ENCODE data around the gene ARHGAP21.

Gene ARHGAP21

DNA sequence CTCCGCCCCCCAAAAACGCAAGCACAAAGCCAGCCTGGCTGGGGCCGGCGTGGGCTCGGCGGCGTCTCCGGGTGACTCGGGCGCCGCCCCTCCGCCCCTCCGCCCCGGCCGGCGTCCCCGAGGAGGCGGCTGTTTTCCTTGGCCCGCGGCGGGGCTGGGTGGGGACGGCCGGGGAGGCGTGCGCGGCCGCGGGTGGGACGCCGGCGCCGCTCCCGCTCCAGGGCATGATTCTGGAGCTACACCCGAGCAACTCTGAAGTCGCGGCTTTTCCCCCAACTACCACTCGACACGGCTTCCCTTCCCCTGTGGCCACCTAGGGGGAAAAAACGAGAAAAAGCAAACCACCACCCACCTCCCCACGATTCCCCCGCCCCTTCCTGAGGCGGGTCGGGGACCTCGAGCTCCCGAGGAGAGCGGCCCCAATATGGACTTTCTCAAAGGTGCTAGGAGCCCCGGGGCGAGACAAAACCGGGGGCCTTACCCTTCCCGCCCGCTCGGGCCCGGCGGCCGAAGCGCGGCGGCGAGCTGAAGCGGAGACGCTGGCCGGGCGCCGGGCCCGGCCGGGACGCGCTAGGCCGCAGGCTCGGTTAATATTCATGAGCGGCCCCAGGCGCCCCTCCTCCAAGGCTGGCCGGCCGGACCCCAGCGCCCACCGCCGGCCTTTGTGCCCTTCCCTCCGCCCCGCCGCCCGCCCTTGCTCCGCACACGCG, 856 bp downstream of the ARHGAP21 start:
- DNase-seq = peak; percentile 73

DNA sequence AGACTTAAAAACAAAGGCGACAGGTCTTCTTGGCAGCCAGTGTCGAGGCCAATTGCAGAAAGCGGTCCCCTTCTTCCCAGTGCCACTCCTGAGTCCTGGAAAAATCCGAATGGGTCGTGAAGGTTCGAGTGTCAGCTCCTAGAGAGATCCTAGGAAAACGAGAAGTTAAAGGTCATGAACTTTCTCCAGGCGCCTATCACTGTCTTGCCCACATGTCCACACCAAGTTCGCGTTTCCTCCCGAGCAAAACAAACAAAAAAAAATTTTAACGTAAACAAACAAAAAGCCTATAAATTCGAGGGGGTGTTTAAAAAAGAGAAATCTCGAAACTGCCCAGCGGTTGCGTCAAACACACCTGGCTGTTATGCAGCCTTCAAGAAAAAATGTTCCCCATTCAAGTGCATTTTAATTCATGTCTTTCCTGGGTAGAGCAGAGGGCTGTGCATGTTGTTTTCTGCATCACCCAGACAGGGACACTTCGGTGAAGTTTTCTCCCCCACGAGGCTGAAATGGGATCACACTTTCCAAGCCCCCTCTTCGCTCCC, 1.5 kb downstream of the ARHGAP21 start:
- no peak for DNase-seq

DNA sequence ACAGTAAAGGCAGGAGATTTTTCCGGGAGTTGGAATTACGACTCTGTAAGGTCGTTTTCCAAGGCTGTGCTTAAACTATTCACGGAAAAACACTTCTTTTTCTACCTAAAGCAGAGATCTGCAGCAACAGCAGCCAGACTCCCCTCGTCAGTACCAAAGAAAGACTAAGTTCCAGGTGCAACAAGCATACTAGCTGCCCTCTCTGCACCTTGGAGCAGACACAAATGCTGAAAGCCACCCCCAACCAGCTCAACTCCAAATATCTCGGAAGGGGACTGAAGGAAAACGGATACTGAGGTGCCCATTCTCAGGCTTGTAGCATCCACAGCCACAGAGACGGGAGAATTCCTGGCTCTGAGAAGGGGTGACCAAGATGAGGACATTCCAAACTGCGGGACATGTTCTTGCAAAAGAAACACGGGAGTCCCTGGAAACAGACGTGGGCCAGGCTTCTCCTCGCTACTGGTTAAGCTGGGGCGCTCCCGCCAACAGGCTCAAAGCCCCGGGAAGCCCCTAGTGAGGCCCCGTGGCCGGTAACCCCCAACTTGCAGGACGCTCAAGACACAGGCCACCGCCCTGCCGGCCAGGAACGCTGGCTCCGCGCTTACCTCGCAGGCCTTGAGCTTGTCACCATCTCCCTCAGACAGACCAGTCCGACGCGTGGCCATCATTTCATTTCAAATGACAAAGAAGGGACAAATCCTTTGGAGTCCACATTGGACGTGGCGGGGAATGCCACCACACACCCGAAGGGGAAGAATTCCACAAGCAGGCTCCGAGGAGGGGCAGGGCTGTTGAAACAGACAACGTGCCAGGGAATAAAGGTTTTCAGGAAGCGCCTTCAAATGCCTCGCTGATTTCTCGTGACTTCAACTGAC, 2.2 kb downstream of the ARHGAP21 start:
- DNase-seq = no peak

DNA sequence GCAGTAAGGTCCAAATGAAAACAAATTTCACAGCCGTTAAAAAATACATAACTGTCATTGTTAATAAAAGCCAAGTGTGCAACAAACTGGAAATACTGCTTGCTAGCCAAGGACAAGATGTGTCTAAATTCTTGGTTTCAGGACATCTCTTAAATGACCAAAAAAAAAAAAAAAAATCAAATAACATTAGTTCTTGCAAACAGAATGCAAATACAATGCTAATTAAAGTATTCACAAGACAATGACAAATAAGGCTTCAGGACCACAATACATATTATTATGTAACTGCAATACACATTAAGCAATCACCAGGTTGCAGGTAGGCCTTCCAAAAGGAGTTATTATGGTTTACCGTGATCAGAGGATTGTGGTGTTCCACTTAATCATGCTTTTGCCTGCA, 3.6 kb downstream of the ARHGAP21 start:
- DNase-seq = no peak

DNA sequence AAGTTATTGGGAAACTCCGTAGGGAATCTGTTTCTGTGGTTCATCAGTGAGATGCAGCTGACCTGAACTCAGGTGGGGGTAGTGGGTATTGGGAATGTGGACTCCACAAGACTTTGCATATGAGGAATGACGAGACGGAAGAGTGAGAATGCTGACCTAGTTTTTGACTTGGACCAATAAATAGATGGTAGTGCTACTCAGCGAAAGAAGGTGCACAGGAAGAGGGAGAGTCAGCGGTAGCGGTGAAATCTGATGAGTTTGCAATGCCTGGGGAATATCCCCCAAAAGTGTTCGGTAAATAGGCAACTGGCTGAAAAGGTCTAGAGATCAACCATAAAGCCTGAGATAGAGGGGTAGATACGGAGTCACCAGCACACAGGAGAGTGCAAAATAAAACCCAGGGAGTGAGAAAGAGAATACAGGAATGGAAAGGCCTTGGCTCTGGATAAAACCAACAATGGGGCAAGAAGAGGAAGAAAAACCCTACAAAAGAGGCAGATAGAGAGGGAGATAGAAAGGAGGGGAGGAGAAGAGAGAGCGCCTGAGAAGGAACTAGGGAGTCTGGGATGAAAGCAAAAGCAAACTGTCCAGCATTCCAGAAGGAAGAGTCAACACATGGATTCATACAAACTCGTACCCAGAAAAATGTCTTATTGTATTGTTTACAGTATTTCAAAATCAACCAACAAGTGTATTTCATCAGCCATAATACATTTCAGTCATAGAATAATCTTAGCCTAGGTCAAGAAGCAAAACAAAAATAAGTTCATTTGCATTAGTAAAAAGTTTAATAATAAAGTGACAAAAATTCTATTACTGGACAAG, 5.4 kb downstream of the ARHGAP21 start:
- DNase-seq = peak; percentile 87

DNA sequence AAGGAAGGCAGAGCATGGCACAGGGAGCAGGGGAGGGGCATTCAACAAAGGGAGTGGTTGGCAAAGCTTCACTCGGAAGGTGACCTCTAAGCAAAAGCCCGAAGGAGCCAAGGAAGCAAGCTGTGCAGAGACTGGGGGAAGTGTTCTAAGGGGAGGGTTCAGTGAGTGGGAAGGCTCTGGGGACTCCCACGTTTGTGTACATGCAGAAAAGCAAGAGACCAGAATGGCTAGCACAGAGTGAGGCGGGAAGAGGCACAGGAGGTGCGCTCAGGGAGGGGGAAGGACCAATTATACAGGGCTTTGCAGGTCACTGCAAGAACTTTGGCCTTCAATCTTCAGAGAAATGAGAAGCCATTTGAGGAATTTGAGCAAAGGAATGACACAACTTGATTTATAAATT, 7.4 kb downstream of the ARHGAP21 start:
- no peak for DNase-seq

DNA sequence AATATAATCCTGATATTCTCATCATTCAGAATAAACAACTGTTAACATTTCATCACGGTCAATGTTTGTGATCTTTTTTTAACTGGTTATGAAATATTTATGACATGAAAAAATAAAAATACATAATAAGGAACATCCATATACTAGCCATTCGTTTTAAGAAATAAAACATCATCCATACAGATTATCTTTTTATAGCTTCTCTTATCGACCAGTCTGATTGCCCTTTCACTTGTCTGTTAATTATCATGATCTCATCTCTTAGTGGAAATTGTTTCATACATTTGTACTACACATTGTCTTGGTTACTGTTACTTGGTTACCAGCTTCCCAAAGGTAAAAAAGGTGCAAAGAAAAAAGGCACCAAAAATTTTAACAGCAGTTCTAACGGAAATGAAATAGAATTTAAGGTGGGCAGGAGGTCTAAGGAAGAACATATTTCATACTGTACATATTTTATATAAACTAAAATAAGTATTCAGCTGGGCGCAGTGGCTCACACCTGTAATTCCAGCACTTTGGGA, 8.4 kb downstream of the ARHGAP21 start:
- DNase-seq = no peak

DNA sequence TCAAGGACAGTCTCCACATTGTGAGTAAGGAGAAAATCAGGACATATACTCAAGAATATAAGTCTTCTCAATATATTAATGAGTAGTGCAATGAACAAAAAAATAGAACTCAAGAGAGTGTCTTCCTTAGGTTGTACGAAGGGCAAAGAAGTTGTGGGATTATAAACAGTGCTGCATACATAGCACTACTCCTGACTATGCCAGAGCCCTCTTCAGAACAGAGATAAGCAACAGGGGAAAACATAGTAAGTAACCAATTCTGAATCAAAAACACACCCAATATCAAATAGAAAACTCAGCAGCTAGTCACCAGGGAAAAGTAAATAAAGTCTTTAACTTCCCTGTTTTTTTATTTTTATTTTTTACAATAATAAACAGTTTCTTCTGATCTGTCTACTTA, 10.6 kb downstream of the ARHGAP21 start:
- DNase-seq = no peak

DNA sequence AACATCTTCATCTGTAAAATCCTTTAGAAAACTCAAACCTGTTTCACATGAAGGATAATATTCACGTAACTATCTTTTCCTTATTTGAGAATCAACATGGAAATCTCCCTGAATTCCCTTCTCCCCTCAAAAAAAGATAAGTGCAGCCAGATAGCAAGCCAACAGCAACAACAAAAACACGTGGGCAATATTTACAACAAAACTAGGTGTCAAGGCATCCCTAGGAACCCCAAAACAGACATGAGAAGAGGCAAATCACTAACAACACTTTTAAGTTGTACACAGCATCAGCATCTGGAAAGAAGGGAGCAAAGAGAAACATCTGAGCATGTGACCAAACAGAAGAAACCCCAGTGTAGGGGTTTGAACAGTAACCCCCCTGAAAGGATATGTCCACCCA, 12.2 kb downstream of the ARHGAP21 start:
- DNase-seq = no peak

DNA sequence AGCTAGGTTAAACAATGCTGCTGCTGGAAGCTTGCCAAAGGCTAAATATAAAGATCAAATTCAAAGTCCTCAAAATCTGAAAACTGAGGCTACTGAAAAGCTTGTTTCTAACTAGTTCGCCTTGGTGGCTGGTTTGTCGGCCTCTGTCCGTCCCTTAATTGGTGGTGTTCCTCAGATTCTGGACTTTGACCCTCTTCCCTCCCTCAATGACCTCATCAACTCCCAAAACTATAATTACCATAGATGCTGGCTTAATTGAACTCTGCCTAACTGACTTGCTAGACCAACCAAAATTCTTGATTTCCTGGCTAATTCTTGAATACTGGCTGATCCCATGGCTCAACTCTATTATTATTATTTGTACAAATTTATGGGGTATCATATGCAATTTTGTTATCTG, 15.6 kb downstream of the ARHGAP21 start:
- DNase-seq = no peak

DNA sequence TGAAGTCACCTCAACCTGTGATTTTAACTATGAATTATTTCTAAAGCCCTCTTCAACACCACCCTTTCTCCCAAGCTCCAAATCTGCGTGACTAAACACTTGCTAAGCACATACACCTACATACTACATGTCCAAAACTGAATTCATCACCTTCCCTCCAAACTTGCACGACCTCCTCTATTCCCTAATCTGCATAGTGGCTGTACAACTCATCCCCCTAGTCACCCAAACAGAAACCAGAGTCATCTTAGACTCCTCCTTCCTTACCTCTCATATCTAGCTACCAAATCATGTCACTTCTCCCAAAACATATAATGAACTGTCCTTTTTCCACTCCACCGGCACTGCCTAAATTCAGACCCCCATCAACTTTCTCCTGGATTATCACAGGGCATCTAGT, 16.2 kb downstream of the ARHGAP21 start:
- no peak for DNase-seq

DNA sequence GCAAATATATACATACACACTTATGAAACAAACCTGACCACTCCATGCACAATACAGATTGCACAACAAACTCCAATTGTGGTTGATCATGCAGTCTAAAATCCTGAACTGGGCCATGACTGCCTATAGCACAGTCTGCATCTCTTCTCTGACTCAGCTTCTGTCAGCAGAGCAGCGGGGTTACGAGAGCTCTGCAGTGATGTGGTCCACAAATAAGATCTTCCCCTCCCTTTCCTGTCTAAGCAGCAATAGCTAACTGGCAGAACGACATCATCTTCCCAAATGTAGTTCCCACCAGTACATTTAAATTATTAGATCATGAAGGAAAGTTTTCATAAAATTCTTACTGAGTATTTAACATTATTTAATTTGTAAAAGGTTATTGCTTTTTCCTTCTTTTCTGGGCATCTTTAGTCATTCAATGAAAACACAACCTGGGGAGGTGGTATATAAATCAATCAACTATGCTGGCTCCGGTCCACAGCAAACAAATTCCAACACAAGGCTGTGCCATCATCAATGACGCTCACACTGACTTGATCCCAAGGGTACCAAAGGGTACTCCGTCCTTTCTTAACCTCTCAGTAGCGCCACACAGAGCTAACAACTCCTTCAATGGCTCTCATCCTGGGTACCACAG, 17.1 kb downstream of the ARHGAP21 start:
- DNase-seq = peak; percentile 92

DNA sequence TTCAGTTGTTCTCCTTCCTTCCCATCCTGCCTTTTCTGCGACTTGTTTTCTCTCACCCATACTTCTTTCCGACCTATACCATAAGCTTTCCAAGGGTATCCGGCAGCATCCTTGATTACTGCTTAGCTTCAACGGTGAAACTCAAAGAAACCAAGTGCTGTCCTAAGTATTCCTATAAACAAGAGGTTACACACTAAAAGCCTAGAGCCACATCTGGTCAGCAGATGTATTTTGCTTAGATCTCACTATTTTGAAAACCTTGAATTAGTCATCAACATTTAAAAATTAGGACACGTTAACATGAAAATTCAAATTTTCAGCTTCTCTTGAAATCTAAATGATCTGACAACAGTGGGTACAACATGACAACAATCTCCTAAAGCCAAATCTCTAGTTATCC, 20.0 kb downstream of the ARHGAP21 start:
- peak; percentile 54 for DNase-seq

DNA sequence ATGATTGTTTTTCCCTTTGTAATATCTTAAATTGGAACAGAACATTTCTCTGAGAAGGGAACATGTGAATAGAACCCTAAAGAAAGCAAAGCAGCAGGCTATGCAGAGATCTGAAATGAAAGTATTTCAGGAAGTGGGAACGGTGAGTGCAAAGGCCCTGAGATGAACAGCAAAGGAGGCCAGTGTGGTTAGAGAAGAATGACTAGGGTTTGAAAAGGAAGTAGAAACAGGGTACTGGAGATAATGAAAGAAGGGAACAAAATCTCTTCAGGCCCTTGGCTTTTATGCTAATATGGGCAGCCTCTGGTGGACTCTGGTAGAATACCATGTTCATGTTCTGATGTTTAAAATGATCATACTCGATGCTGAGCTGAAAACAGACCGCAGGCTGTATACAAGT, 22.2 kb downstream of the ARHGAP21 start:
- DNase-seq = no peak

DNA sequence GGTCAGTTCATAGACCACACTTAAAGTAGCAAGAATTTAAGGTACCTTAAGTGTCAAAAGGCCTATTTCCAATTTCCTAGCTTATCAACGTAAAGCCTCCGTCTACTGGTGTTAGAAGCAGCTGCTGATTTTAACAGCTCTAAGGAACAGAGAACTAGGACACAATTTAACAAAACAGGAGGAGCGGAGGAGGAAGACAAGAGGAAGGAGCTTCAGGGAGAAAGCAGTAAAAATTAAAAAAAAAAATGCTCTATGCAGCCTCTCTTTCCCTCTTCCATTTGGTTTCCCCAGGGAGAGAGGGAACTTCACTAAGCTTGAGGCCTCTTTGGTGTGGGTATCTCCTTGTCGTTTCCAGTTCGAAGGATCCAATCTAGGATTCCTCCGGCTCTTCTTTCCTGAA, 22.7 kb downstream of the ARHGAP21 start:
- no peak for DNase-seq

DNA sequence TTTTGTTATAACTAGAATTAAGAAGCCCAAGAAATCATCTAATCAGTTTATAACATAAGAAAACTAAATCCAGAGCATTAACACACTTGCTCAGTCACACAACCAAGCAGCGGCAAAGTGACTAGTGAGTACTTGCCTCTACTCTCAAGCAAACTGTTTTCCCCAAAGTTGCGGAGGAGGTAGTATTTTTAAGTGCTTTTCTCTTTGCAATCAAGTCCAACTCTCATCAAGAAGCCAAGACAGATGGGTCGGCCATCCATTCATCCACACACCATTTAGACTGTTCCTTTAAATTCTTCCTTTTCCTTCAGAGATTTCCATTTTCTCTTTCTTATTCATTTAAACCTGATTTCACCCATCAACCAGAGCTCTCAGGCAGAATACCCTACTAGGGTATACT, 25.4 kb downstream of the ARHGAP21 start:
- DNase-seq = no peak

DNA sequence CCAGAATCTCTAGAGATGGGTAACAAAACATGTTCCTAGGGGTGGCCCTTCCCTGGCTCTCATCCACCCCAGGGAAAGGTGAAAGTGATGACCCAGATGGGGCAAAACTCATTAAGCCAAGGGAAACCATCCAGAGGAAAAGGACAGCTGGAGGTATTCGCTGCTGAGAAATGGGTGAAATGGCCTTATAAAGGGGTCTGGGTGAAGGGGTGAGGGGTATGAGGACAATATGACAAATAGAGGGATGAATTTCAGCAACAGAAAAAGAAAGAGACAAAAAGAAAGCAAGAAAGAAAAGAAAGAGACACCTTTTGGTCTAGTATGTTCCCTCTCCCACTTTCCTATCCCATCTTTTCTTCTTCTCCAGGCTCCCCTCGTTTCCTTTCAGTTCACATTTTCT, 26.6 kb downstream of the ARHGAP21 start:
- DNase-seq = no peak

DNA sequence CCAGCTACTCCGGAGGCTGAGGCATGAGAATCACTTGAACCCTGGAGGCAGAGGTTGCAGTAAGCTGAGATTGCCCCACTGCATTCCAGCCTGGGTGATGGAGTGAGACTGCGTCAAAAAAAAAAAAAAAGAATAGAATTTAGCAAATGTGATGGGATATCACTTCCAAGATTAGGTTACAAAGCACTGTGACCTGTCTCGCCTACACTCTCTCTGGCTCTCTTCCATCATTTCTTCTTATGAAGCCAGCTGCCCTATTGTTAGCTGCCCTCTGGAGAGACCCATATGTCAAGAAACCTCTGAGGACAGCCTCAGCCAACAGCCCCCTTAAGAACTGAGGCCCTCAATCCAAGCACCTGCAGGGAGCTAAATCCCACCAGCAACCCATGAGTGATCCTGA, 28.2 kb downstream of the ARHGAP21 start:
- DNase-seq = no peak

DNA sequence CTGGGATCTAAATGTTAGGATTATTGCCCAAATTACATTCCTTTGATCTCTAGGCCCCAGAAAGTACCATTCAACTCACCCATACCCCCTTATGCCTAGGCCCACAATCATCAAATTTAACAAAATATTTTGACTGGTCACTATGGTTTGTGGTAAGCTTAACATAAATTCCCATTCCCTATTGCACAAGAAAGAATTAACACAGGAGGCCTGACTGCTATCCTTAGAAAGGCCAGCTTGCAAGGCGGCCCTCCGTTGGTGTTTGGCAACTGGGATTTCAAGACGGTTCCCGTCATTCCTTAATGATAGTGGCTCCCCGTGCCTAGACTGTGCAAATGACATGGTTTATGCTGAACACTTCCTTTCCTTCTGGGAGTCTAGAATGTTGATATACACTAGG, 29.6 kb downstream of the ARHGAP21 start:
- DNase-seq = peak; percentile 29

DNA sequence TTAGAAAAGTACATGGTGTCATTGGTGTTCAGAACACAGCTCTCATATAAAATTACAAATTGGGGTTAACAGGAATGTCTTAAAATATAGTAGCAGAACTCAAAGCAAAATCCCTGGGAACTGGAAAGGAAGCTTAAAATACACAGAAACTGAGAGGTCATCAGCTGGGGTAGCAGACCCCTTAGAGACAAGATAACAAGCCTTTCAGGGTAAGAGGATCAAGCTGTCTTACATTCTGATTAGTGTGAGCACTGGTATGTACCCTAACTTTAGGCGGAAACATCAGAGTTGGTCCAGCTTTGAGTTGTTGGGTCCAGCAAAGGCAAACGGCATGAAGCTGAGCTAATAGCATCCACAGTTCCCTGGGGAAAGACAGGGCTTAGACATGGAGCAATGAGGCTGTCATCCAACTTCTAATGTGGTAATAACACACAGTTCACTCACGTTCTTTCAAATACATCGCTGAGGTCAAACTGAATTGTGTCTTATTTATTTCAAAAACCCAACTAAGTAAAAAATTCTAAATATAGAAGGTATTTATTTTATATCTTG, 32.6 kb downstream of the ARHGAP21 start:
- DNase-seq = peak; percentile 63

DNA sequence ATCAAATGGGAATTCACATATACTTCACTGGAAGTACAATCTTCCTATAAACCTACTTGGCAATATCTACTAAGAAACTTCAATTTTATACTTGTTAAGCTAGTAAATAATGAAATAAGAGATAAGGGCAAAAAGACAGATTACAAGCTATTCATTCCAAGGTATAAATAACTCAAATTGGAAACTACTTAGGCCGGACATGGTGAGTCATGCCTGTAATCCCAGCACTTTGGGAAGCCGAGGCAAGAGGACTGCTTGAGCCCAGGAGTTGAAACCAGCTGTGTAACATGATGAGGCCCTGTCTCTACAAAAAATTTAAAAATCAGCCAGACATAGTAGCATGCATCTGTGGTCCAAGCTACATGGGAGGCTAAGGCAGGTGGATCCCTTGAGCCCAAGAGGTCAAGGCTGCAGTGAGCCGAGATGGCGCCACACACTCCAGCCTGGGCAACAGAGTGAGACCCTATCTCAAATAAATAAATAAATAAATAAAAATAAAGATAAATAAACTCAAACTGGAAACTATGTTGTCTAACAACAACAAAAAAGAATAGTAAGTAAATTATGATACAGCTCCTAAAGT, 37.6 kb downstream of the ARHGAP21 start:
- DNase-seq = peak; percentile 48
